Measurements from ENCODE around the gene TSPEAR. TPM values are rescaled to one million over a fixed set of nuclear protein-coding genes. Genes with fewer than 3 reads are reported as not detected.
"Not testable (repeated sequence)": the region's sequence is repeated elsewhere in the genome, so short reads cannot be mapped to it uniquely, and the experiment has no call there.

The TSPEAR gene
- total RNA-seq, 1 experiment from 2014 or later = 0.32 TPM

- no peak overlapping the region for H3K27ac Mint-ChIP-seq (ENCODE audit: unreplicated experiment)
- CTCF ChIA-PET = no interaction called here
- H3K27me3 Mint-ChIP-seq (ENCODE audit: insufficient read depth, unreplicated experiment) = no peaks in the 10 kb centered on the region
- Histone ChIP-seq H3K4me1 (no peaks in the 10 kb centered on the region), H3K9me3 (peaks cover 6% of the 10 kb centered on the region; the same call in 1 of the 2 replicates), H3K27me3 (replicated peaks; ENCODE audit: control insufficient read depth, insufficient read depth, low read length) (no peaks in the 10 kb centered on the region), H3K36me3 (ENCODE audit: control insufficient read depth, insufficient read depth, low read length) (no peaks in the 10 kb centered on the region), H3K4me3 (ENCODE audit: low read depth, low read length) (no peak overlapping the region)
- no peak for TF ChIP-seq CTCF (IDR thresholded peaks at IDR 0.05; ENCODE audit: insufficient read depth in 1 of 2, low read depth in 1 of 2, low read length in 1 of 2, severe bottlenecking in 1 of 2, unreplicated experiment in 1 of 2)
- H3K36me3 Mint-ChIP-seq (ENCODE audit: insufficient read depth, unreplicated experiment) = peaks cover 5% of the 10 kb centered on the region
- no peak for DNase-seq
- H3K9me3 Mint-ChIP-seq (ENCODE audit: unreplicated experiment) = peaks cover 51% of the 10 kb centered on the region
- no TSS peak for BruUV-seq (replicated peaks)
- intact Hi-C loops (cut with micrococcal nuclease; ENCODE audit: unreplicated experiment) = no loop called here
- peaks cover 8% of the 10 kb centered on the region for H3K4me1 Mint-ChIP-seq (ENCODE audit: low read depth, unreplicated experiment)
- POLR2A ChIA-PET = no interaction called here
- H3K4me3 Mint-ChIP-seq (ENCODE audit: unreplicated experiment) = no peak overlapping the region
Observed at GRCh38 chr21:44575307-44576024, 135.9 kb downstream of the TSPEAR start.

GRCh38 chr21:44574457-44575306 is 136.7 kb downstream of the TSPEAR start:
- no peak overlapping the region; the same call in 1 of the 2 replicates for H3K4me3 ChIP-seq (ENCODE audit: low read depth, low read length)
- no TSS peak for BruUV-seq (replicated peaks)
- H3K27me3 Mint-ChIP-seq (ENCODE audit: insufficient read depth, unreplicated experiment) = no peaks in the 10 kb centered on the region
- peaks cover under 1% of the 10 kb centered on the region for H3K36me3 Mint-ChIP-seq (ENCODE audit: insufficient read depth, unreplicated experiment)
- H3K27me3 ChIP-seq (replicated peaks; ENCODE audit: control insufficient read depth, insufficient read depth, low read length) = no peaks in the 10 kb centered on the region
- no peak overlapping the region for H3K27ac Mint-ChIP-seq (ENCODE audit: unreplicated experiment)
- peaks cover 48% of the 10 kb centered on the region for H3K9me3 Mint-ChIP-seq (ENCODE audit: unreplicated experiment)
- ChIA-PET POLR2A (no interaction called here), CTCF (no interaction called here)
- TF ChIP-seq CTCF (IDR thresholded peaks at IDR 0.05; ENCODE audit: insufficient read depth in 1 of 2, low read depth in 1 of 2, low read length in 1 of 2, severe bottlenecking in 1 of 2, unreplicated experiment in 1 of 2) = no peak
- no peaks in the 10 kb centered on the region for H3K36me3 ChIP-seq (ENCODE audit: control insufficient read depth, insufficient read depth, low read length)
- H3K4me1 ChIP-seq = no peaks in the 10 kb centered on the region
- peak in 1 of 2 experiments; percentile 32 for DNase-seq
- peaks cover 7% of the 10 kb centered on the region; the same call in 1 of the 2 replicates for H3K9me3 ChIP-seq
- H3K4me3 Mint-ChIP-seq (ENCODE audit: unreplicated experiment) = peak overlapping the region; percentile 47
- H3K4me1 Mint-ChIP-seq (ENCODE audit: low read depth, unreplicated experiment) = peaks cover 8% of the 10 kb centered on the region
- intact Hi-C loops (cut with micrococcal nuclease; ENCODE audit: unreplicated experiment) = no loop called here

- H3K4me1 Mint-ChIP-seq (ENCODE audit: low read depth, unreplicated experiment); H3K27me3 Mint-ChIP-seq (ENCODE audit: insufficient read depth, unreplicated experiment); H3K27me3 ChIP-seq (replicated peaks; ENCODE audit: control insufficient read depth, insufficient read depth, low read length); CTCF ChIA-PET; H3K4me3 ChIP-seq (ENCODE audit: low read depth, low read length); H3K36me3 ChIP-seq (ENCODE audit: control insufficient read depth, insufficient read depth, low read length); DNase-seq; H3K27ac Mint-ChIP-seq (ENCODE audit: unreplicated experiment); BruUV-seq (replicated peaks); H3K9me3 ChIP-seq; H3K4me1 ChIP-seq; H3K36me3 Mint-ChIP-seq (ENCODE audit: insufficient read depth, unreplicated experiment); intact Hi-C loops (cut with micrococcal nuclease; ENCODE audit: unreplicated experiment); POLR2A ChIA-PET; H3K4me3 Mint-ChIP-seq (ENCODE audit: unreplicated experiment): not testable (repeated sequence)
- peaks cover 43% of the 10 kb centered on the region for H3K9me3 Mint-ChIP-seq (ENCODE audit: unreplicated experiment)
Observed at GRCh38 chr21:44573630-44574456, 137.5 kb downstream of the TSPEAR start, which contains the start of gene KRTAP10-4. Gene KRTAP10-4, plus strand, starts transcription at chr21:44573729. Its CDS starts 30 bp downstream, at chr21:44573759.

All from Caco-2 (cell line).